GM19193 (cell line): ENCODE data around the gene ROR2.

ENCODE experiments used
- POLR2A ChIP-seq: IDR thresholded peaks from 4 replicates; pipeline ENCODE4 v1.6.1; 2011; ENCODE audit not compliant: insufficient read depth, insufficient read length; ENCODE audit errors: extremely low read depth

The ROR2 gene

DNA sequence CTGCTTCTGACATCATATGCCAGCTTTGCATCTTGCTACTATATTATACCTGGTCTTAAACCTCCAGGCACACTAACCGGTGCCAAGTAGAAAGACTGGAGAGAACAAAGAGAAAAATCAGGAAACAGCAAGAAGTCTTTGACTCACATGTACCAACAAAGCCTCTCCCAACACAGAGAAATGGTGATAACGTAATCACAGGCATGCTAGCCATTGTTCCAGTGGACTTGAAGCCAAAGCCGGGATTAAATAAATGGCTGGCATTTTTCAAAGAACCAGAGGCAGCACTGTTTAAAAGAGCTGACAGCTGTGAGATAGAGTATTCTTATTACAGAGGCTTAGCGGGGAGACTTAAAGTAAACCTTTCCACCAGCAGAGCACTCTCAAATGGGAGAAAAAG, 378.0 kb downstream of the ROR2 start:
- no peak for TF ChIP-seq POLR2A

DNA sequence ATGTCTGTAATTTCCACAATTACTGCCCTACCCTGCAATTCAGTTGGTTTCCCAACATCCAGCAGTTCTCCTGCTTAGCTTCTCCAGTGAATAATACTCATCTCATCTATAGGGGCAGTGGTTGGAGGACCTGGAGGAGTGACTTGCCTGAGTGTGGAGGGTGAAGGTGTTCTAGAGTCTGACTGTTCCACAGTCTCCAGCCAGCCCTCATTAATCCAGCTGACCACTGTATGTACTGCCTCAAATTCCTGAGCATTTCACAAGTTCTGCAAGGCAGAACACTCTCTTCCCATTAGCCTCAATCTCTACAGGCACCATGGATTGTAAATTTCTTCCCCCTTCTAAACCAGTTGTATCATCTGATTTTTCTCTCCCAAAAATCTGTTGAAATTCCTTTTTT, 379.0 kb downstream of the ROR2 start:
- no peak for TF ChIP-seq POLR2A

DNA sequence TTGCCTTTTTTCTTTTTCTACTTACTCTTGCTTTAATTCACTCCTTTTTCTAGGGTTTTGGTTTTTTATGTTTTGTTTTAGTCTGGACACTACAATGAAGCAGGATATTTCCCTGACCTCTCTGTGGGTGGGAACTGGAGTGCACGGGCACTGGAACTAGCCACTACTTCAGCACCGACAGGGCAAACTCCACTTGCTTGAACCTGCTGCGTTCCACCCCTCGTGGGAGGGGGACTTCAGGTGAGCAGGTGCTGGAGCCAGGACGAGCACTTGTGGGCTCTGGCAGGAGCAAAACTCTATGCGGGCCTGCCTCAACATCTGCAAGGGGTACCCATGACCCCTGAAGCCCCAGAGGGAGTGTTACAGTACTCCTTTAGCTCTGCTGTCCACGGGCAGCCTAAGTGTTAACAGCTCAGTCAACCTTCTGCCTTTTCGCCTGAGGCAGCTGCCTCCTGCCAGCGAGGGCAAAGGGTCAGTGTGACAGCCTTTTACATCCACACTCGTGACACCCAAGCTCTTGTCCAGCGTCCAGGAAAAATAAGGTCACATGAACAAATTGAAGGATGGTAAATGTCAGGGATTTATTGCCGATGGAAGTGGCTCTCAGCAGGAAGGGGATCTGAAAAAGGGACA, 382.3 kb downstream of the ROR2 start:
- TF ChIP-seq POLR2A: no peak

DNA sequence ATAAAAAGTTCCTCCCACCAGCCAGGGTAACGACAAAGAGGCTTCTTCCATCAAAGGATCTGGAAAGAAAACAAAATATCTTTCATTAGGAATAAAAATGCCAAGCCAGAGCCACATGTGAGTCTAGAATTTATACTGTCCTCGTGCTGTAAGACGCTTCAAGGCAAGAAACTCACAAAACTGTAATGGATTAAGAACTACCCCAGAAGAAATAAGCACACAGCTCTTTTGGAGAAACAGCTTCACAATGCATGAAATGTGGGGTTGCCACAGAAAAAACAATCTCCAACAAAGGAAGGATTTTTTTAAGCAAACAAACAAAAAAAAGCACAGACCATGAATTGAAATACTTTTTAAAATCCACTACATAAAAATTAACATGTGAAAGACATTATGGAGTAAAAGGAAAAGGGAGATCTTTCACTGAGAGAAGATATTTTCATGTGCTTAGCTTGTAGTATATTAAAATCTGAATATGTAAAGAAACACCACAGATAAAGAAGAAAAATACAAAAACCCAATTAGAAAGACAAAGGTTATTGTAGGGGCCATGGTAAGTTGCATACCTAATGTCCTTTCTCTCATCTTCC, 385.9 kb downstream of the ROR2 start:
- no peak for TF ChIP-seq POLR2A

DNA sequence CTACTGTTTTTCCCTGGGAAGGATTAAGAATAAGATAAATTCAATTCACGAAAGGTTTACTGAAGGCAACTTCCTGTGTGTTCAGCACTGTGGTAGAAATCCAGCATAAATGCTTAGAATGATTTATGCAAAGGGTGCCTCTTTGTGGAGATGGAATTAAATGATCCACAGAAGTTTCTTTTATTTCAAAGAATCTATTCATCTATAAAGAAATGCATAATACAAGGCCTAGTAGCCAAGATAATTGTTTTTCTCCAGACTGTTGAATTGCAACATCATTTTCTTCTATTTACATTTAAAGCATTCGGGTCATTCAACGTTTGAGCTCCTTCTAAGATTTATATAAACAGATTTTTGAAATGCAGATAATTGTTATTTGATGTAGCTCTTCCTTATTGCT, 387.6 kb downstream of the ROR2 start:
- TF ChIP-seq POLR2A: no peak

DNA sequence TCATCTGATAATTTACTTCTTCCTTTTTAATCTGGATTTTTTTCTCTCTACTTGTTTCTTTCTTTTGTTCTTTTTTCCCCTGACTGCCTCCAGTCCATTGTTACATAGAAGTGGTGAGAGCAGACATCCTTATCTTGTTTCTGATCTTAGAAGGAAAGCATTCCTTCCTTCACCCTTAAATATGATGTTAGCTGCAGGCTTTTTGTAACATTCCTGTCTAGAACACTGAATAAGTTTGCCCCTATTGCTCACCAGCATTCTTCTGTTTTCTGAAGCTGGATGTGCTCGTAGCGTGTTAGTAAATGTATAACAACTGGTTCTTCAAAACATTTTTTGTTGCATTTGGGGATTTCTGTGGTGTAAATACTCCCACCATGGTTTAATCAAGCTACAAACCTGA, 389.7 kb downstream of the ROR2 start:
- TF ChIP-seq POLR2A: no peak

DNA sequence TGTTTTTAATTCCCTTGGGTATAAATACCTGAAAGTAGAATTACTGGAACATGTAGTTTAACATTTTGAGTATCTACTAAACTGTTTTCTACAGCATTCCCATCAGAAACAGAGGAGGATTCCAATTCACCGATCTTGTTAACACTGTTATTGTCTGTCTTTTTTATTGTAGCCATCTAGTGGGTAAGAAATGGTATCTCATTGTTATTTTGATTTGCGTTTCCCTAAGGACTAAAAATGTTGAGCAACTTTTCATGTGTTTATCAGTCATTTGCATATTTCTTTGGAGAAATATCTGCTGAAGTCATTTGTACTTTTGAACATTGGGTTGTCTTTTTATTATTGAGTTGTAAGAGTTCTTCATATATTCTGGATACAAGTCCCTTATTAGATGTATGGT, 391.1 kb downstream of the ROR2 start:
- TF ChIP-seq POLR2A: no peak

DNA sequence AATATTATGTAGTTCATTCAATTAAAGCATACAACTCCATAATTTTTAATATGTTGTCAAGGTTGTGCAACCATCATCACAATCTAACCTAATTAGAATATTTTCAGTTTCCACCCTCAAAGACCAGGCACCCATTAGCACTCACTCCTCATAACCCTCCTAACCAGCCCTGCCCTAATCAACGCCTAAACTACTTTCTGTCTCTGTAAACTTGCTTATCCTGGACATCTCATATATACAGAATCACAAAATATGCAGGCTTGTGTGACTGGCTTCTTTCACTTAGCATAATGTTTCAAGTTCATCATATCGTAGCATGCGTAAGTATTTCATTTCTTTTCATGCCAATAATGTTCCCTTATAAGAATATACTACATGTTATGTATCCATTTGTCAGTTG, 391.6 kb downstream of the ROR2 start:
- no peak for TF ChIP-seq POLR2A

DNA sequence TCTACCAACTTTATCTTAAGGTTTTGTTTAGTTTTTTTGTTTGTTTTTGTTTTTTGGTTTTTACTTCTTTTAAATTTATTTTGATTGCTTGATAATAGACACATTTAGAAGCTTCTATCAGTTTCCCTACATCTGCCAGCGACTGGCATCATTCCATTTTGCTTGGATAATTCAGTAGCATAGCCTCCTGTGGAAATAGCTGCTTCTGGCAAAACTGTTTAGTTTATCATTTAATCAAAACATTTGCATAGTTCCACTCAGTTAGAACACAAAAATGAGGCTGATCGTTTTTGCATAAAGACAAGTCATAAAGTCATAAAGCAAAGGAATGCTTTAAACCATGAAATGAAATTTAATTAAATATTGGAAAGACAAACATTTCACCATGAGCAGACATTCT, 392.7 kb downstream of the ROR2 start:
- no peak for TF ChIP-seq POLR2A

DNA sequence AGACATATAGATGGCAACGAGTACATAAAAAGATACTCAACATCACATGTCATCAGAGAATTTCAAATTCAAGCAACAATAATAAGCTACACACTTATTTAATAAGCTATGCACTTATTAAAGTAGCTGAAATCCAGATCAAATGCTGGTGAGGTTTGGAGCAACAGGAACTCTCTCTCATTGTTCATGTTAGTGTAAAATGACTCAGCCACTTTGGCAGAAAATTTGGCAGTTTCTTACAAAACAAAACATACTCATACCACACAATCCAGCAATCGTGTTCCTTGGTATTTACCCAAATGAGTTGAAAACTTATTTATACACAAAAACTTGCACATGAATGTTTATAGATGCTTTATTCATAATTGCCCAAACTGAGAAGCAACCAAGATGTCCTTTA, 394.9 kb downstream of the ROR2 start:
- no peak for TF ChIP-seq POLR2A

DNA sequence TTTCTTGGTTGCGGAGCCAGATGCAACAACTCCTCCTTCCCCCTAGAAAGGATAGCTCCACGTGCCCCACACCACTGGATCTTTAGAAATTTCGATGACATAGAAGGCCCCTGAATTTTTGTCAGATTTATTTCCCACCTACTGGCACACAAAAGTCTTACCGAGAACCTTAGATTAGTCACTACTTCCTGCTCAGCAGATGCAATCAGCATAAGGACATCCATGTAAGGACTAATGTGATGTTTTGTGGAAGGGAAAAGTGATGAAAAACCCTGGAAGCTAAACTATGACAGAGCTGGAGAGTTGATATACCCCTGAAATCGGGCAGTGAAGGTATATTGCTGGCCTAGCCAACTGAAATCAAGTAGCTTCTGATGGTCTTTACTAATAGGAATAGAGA, 400.9 kb downstream of the ROR2 start:
- TF ChIP-seq POLR2A: no peak

DNA sequence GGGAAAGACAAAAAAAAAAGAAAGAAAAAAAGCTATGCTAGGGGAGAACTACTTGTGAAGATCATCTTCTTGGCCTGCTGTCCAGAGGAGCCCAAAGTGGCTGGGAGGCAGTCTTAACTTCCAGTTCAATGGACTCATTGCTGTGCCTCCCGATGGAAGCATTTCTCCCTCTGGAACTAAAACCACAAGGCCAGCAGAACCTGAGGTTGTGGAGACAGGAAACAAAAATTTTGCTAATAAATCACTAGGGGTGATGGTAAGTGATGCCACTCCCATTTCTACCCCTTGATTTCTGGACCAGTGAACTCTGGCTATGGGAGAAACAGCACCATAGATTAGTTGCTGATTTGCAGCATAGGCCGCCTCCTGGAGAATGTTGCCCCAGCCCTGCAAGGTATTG, 402.9 kb downstream of the ROR2 start:
- no peak for TF ChIP-seq POLR2A

DNA sequence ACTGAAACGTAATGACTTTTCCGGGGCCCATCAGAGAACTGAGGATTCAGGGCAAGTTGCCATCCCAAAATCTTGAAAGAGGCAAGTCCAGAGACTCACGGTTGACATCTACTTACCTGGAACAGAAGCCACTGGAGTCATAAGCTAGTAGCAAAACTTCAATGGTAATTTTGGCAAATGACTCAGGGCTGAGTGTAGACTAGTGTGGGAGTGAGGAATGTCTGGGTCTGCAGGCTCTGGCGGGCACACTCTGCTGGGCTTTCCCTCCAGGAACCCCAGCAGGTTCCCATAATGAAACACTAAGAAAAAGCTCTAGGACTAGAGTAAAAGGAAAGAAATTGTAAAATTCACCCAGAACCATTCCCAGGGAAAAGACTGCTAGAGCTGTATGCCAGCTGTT, 403.5 kb downstream of the ROR2 start:
- no peak for TF ChIP-seq POLR2A

DNA sequence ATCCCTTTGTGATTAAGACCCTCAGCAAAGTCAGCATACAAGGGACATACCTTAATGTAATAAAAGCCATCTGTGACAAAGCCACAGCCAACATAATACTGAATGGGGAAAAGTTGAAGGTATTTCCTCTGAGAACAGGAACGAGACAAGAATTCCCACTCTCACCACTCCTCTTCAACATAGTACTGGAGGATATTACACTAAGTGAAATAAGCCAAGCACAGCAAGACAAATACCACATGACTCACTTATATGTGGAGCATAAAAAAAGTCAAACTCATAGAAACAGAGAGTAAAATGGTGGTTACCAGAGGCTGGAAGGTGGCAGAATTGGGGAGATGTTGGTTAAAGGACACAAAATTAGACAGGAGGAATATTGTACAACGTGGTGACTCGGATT, 408.3 kb downstream of the ROR2 start:
- no peak for TF ChIP-seq POLR2A

DNA sequence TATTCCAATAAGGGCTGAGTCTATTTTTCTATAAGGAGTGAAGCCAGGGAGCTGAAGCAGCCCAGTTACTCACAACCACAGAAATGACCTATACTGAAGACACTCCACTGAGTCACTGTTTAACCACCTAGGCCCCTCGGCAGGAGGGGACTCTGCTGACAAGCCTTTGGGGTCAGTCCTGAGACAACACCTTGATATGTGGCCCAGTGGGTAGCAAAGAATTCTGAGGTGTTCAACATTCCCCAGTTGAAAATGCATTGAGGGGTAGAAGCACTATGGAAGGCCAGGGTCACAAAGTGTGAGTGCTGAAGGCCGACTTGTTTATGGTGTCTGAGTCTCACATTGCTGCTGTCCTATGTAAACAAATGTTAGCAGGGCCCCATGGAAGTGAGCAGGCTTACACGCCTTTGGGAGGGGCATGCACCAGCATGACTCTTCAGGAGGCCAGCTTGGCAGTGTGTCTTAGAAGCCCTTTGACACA, 413.8 kb downstream of the ROR2 start:
- no peak for TF ChIP-seq POLR2A

DNA sequence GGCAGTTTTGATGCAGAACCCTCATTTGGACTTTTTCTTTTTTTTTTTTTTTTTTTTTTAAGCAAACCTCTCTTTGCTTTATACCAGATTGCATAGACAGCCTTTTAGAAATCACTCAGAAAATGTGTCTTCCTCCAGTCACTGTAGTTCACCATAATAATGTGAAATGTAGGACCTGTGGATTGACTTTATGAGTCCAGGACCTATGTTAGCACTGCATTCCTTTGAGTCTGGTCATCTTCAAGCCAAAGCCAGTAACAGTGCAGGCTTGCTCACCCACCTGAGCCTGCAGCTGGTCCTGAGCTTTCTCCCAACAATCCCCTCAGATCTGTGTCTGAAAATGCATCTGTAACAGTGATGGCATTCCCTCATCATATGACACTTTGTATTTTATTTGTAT, 415.7 kb downstream of the ROR2 start:
- no peak for TF ChIP-seq POLR2A

DNA sequence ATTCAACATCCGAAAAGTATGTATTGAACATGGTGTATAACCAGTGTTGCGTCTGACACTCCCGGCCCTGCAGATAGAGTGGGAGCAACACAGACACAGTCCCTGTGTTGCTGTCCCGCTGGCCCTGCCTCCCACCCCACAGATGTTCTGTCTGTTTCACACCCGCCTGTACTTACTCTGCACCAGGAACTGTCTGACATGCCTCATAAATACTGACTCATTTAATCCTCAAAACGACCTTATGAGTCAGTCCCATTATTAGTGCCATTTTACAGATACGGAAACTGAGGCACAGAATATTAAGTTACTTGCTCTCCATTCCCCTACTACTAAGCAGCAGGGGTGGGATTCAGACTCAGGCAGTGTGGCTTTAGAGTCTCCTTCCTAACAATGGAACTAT, 416.6 kb downstream of the ROR2 start:
- TF ChIP-seq POLR2A: no peak
